H1 (cell line): ENCODE data around the gene WDR37. TPM values are rescaled to one million over a fixed set of nuclear protein-coding genes. Genes with fewer than 3 reads are reported as not detected.

Source experiments
- RFX5 ChIP-seq: IDR thresholded peaks from 2 replicates; pipeline ENCODE4 v1.6.1; 2011; ENCODE audit warnings: low read depth, low read length, improper control_type of control experiment, borderline replicate concordance
- SP1 ChIP-seq: IDR thresholded peaks from 2 replicates; pipeline ENCODE4 v1.6.1; 2011; ENCODE audit warnings: low read depth, low read length
- polyA plus RNA-seq, 7 experiments: library from polyadenylated mRNA; depleted of rRNA in 3 of 7; stranded (reverse) in 5 of 7; unstranded in 2 of 7; fragments of >200 nt in 5 of 7; fragments of 200-250 nt in 2 of 7; gene quantifications; 1 replicate in 5 of 7; 2 replicates in 1 of 7; 4 replicates in 1 of 7; pipeline versions ENCODE4 v1.2.1 to v1.2.3, GENCODE V29; 2011 to 2013; ENCODE audit warnings: missing spikeins in 2 of 7, mixed read lengths in 2 of 7
- total RNA-seq: library from RNA; stranded (reverse); fragmentation: NEBNext Ultra II Directional; extraction: Animal tissue kit (Norgen Biotek cat#: 25700); gene quantifications from 2 replicates; pipeline ENCODE4 v1.2.1, GENCODE V29; 2021

WDR37 gene
- total and polyA plus RNA-seq, 2 of the 8 experiments (the other 6 are each of a cell fraction or from before 2014, with no cell fraction given), result 9.6 to 12.0 TPM

DNA sequence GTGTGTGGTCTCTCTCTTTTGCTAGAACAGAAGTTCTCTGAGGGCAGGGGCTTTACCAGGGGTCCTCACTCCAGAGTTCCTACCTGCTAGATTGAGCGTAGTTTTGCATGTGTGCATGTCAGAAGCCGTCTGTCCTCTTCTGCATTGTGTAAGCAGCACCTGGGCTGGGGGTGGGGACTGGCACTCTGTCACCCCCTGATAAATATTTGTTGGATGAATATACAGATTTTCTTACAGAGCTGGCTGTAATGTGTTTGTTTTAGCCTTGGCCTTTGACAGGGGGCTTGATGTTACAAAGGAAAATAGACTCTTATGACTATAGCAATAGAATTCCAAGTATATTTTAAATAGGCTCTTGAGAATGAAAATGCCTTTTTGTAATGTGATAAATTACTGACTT is 46.6 kb downstream of the WDR37 start (continued):
- TF ChIP-seq RFX5 (no peak), SP1 (no peak)
